Limb (tissue), 2 donors: Measurements from ENCODE around the gene SLC22A12.

Experiments used
- DNase-seq, 2 donors: peaks; one replicate each; pipeline ENCODE4 v3.0.0-alpha.2; 2016; ENCODE audit errors: extremely low spot score in 2 of 2

Gene SLC22A12

GRCh38 chr11:64644647-64645275, 53.7 kb downstream of the SLC22A12 start:
- no peak for DNase-seq

GRCh38 chr11:64647019-64647779, 56.2 kb downstream of the SLC22A12 start:
- DNase-seq, result no peak

- DNase-seq, result no peak
These were observed 57.5 kb downstream of the SLC22A12 start for GRCh38 chr11:64648551-64648950.

GRCh38 chr11:64649291-64649697, 58.3 kb downstream of the SLC22A12 start:
- no peak for DNase-seq

- no peak for DNase-seq
These were observed 60.0 kb downstream of the SLC22A12 start for GRCh38 chr11:64650923-64651523.
